SKM-1 (cell line): ENCODE data around the gene TCEA2.

Source experiments
- DNase-seq: peaks from one replicate; lab custom pipeline; 2025; ENCODE audit not compliant: unreplicated experiment; lab: John Stamatoyannopoulos, UW

TCEA2 gene

DNA sequence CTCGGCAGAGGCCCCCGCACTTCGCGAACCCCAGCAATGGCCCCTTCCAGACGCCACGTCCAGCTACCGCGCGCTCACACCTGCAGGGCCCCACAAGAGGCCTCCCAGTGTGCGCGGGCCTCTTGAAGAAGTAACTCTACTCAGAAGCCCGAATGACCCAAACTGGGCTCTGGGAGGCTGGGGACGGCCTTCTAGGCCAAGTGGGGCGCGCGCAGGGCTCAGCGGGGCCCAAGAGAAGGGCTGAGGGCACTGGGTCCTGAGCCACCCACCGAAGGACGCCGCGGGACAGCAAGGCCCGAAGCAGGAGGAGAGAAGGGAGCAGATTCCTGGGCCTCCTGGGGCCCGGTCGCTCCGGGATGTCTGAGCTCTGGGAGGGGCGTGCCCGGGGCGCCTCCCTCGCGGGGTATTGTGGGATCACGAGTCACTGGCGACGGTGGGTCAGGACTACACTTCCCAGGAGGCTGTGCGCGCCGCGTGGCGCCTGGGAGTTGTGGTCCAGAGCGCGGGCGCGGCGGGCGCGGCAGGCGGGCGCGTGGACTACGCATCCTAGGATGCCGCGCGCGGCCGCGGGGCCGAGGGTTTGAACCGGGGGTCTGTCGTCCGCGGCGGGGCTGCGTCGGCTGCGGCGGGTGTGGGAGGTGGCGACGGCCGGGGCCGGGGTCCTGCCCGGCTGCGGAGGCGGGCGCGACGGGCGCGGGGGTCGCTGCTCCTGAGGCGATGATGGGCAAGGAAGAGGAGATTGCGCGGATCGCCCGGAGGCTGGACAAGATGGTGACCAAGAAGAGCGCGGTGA lies at the start of gene TCEA2:
TCEA2 (plus strand) TSS at position 603 of the 793 bp plus-strand sequence; CDS start at position 718, 115 bp downstream.
- peak; percentile 71 for DNase-seq

DNA sequence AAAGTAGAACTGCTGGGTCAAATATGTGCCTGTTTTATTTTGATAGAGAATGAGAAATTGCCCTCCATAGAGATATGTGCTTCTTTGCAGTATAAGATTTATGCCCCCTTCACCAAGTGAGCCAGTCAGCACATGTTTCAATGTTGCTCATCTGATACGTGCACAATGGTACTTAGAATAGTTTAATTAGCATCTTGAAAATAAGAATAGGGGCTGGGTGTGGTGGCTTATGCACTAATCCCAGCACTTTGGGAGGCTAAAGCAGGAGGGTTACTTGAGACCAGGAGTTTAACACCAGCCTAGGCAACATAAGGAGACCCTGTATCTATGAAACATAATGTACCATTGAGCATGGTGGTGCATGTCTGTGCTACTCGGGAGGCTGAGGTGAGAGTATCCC lies 47.4 kb upstream of the TCEA2 start:
- no peak for DNase-seq

DNA sequence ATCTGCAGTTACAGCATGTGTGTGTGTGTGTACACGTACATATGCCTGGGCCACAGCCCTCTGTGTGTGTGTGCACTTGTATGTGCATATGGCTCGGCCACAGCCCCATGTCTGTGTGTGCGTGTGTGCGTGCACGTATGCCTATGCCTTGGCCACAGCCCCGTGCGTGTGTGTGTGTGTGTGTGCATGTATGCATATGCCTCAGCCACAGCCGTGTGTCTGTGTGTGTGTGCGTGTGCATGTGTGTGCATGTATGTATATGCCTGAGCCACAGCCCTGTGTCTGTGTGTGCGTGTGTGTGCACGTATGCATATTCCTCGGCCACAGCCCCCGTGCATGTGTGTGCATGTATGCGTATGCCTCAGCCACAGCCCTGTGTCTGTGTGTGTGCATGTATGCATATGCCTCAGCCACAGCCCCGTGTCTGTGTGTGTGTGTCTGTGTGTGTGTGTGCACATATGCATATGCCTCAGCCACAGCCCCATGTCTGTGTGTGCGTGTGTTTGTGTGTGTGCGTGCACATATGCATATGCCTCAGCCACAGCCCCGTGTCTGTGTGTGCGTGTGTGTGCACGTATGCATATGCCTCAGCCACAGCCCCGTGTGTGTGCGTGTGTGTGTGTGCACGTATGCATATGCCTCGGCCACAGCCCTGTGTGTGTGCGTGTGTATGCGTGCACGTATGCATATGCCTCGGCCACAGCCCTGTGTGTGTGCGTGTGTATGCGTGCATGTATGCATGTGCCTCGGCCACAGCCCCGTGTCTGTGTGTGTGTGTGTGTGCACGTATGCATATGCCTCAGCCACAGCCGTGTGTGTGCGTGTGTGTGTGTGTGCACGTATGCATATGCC lies 41.6 kb upstream of the TCEA2 start:
- no peak for DNase-seq

DNA sequence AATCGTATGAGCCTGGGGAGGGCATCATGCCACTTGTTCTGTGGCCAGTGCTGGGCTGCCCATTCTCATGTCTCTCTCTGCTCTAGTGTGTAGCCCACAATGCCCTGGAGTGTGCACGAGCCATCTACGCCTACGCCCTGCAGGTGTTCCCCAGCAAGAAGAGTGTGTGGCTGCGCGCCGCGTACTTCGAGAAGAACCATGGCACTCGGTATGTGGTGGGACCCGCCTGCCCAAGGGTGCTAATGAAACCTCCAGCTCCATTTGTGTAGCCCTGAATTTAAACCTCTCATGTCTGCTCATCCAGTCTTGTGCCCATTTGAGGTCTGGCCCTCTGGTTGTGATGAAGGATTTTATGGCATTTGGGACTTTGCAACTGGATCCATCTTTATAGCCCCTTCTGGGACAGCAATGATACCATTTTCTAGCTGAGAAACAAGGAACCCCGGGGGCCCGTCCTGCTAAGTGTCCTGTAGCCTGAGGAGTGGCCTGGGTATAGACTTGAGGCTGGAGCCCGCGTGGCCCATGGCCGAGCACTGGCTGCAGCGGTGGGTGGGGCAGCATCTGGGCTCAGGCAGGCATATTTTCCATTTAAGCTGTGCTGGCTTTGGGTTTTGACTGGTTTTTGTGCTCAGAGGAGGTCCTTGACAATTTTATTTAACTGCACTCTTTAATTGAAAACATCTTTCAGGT lies 40.2 kb upstream of the TCEA2 start:
- DNase-seq = no peak

DNA sequence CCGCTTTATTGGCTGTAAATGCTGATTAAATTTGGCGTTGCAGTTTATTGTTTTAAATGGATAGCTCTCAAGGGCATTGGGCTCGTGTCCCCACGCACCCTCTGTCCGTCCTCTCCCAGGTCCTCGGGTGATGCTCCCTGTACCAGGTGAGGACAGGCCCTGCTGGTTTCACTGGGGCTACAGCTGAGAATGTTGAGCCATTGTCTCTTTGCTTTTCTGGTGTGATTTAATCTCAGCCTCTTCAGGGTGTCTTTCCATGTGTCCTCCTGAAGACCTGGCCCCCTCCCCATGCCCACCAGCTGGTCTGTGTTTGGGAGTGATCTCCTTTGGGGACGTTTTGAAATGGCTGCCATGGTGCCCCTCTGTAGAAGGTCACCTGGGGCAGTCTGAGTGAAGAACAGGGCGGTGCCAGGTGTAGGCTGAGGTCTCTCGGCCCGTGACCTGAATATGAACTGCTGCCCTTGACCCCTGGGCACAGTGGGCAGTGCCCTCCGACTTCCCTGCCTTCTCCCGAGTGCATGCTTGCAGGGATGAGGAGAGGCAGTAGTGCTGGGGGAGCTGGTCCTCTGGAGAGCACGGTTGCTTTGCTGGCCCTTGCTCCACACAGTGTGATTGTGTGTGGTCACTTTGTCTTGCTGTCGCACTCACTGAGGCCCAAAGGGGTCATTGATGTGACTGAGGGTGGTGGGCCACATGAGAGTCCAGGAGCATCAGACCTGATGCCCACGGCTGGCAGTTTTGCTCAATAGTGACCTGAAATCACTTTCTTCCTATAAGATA lies 39.4 kb upstream of the TCEA2 start:
- no peak for DNase-seq

DNA sequence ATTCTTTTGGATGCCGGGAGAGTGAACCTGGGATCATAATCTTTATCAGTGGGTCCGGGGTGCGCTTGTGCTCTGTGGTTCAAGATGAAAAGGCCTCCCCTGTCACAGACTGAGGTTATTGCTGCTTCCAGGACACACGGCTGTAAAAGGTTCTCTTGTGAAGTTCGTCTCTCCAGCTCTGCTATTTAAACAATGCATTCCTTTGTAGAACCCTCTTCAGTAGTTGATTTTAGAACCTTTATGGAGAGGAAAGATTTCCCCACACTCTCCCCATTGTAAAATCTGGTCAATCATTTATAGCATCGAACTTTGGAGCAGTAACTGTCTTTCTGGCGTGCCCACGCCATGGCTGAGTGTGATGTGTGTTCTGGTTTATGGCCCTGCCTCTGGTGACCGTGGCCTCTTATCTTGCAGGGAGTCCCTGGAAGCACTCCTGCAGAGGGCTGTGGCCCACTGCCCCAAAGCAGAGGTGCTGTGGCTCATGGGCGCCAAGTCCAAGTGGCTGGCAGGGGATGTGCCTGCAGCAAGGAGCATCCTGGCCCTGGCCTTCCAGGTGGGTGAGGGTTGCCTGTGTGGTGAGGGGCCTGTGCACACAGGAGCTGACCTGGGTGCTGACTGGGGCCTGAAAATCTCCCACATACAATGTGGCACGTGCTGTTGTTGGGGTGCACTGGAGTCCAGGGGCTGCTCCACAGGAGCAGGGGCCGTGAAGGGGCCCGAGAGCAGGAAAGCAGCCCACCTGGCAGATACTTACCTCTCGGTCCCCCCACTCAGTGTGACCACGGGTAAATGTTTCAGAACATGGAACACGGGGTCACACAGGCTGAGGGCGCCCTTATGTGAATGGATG lies 38.6 kb upstream of the TCEA2 start:
- DNase-seq = no peak

DNA sequence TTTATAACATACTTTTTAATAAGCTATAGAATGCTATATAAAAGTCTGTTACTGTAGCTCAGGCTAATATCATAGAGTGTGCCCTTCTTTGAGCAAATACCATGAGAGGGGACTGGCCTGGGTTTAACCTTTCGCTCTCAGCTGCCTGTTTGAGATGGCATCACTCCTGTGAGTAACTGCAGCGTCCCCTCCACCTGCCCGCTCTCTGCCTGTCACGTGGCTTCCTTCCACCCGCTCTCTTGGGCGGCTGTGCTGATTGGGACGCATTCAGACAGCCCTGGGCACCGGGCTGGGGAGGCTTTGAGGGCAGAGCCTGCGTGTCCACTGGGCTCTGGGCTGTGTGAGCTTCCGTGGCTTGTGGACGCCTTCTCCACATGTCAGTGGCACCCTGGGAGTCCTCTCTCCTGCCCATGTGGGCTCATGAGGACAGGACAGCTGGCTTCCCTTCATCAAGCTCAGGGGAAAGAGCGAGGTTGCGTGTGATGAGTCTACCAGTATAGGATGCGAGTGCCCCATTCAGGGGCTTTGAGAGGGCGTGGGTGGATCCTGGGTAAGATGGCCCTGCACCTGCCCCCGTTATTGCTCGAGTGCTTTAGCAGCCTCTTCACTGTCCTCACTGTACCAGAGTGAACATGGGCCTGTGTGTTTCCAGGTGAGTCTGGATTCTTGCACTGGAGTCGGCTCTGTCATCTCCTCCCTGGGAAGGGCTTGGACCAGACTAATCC lies 37.7 kb upstream of the TCEA2 start:
- no peak for DNase-seq

DNA sequence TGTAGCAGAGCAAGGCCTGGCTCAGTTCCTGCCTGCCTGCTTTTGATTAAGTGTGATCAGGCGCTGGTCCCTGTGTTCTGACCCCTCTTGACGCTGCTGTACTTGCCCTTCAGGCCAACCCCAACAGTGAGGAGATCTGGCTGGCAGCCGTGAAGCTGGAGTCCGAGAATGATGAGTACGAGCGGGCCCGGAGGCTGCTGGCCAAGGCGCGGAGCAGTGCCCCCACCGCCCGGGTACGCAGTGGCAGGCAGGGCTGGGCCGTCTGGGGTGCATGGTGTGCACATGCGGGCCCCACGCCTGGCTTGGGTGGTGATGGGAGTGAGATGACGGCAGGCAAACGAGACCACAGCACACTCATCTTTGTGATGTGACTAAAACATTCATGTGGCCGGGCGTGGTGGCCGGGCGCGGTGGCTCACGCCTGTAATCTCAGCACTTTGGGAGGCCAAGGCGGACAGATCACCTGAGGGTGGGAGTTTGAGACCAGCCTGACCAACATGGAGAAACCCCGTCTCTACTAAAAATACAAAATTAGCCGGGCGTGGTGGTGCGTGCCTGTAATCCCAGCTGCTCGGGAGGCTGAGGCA lies 37.1 kb upstream of the TCEA2 start:
- DNase-seq = no peak

DNA sequence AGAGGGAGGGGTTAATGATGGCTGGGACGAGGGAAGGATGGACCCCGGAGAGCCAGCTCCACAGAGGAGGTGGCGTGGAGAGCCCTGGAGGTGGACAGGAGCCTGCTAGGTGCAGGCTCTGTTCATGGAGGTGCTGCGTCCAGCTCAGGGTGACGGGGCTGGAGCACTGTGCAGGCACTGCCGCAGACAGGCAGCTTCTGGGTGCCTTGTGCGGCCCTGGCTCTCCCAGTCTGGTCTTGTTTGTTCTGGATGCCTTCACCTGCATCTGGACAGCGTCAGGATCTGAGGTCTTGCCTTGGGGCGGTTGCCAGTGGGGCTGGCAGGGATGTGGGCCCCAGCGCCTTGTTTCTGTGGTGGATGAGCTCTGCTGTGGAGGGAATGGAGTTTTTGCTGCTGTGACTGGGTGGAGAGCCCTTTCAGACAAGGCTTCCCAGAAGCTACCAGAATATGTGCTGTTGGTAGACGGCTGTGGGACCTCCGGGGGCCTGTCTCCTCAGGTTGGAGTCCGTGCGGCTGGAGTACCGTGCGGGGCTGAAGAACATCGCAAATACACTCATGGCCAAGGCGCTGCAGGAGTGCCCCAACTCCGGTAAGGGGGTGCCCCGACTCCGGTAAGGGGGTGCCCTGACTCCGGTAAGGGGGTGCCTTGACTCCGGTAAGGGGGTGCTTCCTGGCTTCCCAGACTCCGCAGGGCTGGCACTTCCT lies 34.9 kb upstream of the TCEA2 start:
- no peak for DNase-seq

DNA sequence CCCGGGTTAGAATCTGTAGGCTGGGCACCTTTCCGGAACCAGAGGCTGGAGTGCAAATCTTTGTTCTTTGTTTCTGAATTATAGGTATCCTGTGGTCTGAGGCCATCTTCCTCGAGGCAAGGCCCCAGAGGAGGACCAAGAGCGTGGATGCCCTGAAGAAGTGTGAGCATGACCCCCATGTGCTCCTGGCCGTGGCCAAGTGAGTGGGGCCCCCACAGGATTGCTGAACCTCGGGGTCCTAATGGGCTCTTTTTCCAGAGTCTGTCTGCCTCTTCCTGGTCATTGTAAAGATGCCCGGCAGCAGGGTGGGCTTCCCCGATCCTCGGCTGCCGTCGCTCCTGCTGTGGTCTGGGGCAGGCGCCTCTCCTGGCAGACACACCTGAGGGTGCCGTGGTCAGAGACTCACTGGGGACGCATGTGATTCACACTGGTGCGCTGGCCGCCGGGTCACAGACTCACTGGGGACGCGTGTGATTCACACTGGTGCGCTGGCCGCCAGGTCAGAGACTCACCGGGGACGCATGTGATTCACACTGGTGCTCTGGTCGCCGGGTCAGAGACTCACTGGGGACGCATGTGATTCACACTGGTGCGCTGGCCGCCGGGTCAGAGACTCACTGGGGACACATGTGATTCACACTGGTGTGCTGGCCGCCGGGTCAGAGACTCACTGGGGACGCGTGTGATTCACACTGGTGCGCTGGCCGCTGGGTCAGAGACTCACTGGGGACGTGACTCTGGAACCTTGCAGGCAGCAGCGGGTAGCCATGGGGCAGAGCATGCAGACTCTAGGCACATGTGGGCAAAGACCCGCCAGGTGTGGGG lies 33.5 kb upstream of the TCEA2 start:
- no peak for DNase-seq

DNA sequence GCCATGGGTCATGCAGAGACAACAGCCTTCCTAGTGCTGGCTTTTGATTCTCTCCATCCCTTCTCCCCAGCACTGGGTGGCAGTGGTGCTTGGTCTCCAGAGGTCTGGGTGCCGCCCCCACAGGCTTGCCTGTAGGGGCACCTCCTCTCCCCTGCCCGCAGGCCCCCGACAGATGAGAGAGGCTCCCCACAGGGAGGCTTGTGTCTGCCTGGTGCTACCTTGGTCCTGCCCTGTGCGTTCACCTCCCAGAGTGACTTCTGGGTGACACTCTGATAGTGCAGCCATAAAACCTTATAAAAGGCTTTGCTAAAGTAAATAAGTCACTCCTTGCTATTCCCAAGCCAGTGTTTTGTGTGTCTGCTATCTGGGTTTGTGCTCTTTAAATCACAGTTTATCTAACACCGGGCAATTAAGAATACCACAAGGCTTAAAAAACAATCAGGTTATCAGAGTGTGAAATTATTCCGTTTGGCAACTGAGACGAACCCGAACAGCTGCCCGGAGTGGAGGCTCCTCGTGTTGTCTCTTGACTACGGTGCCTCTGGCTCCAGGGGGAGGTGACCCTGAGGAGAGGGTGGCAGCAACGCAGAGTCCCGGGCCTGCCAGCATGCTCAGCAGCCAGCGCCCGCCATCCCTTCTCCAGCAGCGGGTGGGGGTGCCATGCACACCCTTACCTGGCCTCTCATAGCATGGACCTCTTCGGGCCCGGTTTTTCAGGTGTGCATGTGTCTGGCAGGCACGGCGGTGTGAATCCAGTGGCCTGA lies 32.4 kb upstream of the TCEA2 start:
- no peak for DNase-seq

DNA sequence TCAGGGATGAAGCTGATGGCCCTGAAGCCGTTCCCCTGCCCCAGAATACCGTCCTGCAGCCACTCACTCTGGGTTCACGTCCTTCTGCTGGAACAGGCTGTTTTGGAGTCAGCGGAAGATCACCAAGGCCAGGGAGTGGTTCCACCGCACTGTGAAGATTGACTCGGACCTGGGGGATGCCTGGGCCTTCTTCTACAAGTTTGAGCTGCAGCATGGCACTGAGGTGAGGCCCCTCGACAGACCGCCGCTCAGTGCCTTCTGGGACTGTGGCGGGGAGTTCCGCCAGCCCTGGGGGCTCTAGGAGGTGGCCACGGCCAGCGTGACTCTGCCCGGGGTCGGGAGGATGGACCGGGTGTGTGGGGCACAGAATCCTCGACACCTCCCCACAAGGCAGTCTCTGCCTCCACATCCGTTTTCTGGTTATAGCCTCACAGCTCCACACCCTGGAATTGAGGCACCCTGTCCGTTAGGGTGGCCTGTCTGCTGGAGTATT lies 31.1 kb upstream of the TCEA2 start:
- no peak for DNase-seq

DNA sequence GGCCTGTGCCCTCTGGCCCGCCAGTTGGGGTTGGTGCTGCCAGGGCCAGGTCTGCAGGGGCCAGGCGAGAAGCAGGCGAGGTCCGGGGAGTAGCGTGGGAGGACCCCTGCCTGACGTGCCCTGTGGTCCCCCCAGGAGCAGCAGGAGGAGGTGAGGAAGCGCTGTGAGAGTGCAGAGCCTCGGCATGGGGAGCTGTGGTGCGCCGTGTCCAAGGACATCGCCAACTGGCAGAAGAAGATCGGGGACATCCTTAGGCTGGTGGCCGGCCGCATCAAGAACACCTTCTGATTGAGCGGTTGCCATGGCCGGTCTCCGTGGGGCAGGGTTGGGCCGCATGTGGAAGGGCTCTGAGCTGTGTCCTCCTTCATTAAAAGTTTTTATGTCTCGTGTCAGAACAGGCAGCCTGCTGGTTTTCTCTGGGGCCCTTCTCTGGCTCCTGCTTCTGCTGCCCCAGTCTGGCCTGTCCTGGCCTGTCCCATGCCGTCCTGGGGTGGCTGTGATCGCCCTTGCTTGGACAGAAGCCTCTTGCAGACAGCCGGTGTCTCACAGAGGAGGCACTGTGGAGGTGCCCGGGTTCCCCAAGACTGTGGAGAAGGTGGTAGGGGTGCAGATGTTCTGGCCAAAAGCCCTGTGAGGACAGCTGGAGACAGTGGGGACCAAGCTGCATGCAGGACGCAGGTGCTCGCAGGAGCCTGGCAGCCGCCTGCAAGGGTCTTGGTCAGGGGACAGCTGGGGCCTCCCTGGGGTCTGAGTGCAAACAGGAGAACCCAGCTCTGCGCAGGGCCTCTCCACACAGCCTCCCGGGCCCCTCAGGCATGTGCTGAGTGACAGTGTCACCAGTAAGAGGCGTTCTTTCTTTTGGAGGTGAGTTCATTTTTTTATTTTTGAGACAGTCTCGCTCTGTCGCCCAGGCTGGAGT lies 30.0 kb upstream of the TCEA2 start:
- no peak for DNase-seq

DNA sequence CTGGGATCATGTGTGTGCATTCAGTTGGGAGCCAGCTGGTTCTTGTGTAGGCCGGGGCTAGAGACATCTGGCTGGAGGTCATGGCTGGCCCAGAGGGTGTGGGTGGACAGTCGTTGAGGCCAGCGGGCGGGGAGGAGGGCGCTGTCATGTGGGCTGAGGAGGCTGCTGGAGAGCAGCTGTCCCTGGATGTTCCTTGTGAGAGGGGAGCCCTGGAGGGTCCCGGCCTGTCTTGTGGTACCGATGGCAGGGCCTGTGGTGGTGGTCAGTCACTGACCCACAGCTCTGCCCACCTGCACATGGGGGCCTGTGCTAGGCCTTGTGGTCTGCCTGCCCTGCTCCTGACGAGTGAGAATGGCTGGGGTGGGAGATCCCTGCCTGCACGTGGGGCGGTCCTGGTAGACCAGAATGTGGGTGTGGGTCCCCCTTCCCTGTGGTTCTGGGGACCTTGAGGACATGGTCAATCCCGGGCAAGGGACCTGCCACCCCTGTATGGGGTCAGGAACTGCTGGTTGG lies 29.0 kb upstream of the TCEA2 start:
- no peak for DNase-seq
